Measurements from ENCODE around the gene SIMC1.
"Not testable (repeated sequence)": the region's sequence is repeated elsewhere in the genome, so short reads cannot be mapped to it uniquely, and the experiment has no call there.

The SIMC1 gene

DNA sequence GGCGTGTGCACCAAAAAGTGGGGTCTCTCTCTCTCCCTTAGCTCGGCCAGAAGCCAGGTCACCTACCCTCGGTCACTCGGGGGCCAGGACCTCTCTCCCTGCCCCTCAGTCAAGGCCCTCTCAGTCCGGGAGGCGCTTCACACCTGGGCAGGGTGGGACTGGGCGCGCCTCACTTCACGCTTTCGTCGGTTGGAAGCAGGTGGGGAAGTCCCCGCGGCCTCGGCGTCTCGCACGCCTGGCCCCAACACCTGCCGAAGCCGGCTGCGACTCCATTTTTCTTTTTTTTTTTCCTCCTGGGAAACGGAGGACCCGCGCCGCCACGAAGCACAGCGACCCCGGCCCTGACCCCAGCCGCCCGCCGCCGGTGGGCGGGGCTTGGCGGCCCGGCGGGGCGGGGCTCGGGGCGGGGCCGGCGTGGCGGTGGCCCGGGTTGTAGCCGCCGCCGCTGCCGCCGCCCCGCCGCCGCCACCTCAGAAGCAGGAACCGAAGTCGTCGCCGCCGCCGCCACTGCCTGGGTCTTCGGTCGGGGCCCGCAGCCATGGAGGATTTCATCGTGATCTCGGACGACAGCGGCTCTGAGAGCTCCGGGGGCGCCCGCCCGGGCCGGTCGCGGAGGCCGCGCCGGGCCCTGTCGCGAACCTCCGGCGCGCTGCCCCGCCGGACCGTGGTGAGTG is at the start of gene SIMC1:
Gene SIMC1, plus strand, starts transcription at position 454 of the 674 bp plus-strand sequence. Its CDS starts 85 bp downstream, at position 539.
- DNase-seq, result peak in 1 of 2 experiments; percentile 26

DNA sequence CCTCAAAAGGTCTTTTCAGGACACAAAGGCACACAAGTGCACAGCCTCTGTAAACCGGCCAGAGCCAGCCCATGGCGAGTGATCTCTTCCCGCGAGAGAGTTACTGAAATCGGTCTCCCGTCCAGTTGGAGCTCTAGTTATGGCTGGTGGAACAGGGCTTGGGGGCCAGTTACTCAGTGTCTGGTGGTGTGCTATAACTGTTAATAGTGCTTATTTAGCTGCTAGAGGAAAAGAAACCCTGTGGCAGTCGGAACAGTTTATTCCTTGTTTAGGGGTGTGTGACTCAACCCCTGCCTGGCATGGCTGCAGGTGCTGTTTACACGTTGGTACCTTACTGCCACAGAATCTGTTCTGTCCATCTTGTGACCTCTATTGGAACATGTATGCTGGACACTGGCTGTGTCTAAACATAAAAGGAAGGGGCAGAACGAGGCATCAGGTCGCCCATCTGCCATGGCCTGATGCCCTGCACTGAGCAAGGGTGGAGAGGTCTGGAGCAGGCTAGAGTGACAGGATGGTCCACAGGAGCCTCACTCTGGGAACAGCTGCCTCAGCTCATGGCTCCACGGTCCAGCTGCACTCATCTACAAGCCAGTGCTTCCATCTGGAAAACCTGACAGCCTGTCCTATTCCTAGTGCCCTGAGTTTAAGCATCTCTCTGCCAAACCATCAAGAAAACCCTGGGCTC is 49.6 kb upstream of the SIMC1 start:
- no peak for DNase-seq

DNA sequence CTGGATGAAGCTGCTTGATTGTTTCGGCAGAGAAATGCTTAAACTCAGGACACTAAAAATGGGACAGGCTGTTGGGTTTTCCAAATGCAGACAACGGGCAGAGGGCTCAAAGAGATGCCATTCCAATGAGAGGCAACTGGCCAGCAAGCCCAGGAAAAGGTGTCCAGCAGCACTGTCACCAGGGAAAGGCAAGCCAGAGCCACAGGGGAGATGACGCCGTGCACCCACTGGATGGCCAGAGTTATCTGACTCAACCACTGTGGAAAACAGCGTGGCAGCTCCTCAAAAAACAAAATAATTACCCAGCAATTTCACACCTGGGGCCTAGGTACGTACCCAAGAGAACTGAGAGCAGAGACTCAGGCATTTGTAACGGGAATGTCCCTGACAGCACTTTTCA is 48.4 kb upstream of the SIMC1 start:
- no peak for DNase-seq

DNA sequence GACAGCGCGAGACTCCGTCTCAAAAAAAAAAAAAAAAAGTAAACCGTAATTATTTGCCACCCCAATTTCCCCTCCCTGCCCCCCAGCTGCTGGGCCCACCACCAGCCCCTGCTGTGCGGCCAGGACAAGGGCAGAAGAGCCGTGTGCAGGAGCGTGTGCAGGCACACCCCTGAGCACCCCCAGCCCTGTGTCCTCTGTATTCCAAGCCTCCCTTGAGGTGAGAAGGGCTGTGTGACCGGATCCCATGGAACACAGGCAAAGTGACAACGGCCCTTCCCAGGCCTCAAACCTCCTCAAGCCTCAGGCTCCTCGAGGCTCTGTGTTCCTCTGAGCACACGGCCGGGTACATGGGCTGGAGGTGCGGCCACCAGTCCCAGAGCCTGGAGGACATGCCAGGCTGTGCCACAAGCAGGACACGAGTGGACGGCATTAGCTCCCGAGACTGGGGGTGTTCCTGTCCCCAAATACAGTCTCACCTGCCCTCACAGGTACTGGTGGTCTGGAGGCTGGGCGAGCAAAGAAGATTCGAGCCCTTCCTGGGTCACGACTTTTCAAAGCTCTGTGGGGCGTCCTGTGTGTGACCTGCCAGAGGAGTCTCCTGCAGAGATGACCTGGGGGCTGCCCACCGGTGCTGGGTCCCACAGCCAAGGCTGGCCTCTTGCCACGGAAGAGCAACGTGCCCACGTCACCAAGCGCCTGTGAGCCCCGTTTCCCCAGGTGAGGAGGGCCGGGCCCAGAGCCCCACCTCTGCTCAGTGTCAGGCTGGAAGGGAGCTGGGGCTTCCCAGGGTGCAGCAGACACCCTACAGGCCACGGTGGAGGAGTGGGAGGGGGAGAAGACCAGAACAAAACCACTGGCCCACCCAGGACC is 47.1 kb upstream of the SIMC1 start:
- no peak for DNase-seq

DNA sequence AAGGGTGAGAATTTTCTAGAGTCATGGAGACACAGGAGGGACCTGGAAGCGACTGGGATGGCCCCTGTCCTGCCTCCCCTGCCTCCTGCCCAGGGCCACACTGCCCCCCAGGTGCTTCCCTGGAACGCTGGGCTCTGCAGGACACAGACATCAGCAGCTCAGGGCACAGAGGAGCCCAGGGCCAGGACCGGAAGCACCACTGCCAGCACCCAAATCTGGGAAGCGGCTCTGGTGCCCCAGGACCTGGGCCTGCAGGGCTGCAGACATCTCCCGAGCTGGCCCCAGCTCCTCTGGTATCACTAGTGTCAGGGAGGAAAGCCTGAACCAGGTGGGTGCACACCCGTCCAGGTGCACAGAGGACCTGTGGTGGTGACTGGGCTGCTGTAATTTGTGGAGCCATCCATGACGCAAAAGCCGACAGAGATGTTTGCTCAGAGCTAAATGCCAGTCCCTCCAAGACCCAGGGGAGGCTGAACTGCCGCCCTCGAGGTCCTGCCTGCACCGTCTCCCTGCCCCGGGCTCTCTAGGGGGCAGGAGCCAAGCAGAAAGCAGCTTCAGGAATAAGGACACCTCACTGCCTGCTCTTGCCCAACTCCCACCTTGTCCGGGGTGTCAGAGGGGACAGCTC is 46.0 kb upstream of the SIMC1 start:
- DNase-seq, result no peak

DNA sequence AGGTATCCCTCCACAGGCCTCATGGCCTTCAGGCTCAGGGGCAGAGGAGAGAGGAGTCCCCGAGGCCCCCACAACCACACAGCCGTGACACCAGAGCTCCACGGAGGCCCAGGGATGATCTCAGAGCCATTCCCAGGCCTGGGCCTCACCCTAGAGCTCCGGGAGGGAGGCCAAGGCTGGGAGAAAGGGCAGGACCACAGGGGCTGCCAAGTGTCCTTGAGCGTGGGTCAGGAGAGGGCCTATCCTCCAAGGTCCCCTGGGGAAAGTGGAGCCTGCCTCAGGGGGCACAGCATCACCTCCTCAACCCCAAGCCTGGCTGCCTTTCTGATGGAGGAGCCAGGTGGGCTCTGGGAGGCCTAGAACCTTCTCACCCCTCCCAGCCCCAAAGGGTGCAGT is 45.5 kb upstream of the SIMC1 start:
- not testable (repeated sequence) for DNase-seq

DNA sequence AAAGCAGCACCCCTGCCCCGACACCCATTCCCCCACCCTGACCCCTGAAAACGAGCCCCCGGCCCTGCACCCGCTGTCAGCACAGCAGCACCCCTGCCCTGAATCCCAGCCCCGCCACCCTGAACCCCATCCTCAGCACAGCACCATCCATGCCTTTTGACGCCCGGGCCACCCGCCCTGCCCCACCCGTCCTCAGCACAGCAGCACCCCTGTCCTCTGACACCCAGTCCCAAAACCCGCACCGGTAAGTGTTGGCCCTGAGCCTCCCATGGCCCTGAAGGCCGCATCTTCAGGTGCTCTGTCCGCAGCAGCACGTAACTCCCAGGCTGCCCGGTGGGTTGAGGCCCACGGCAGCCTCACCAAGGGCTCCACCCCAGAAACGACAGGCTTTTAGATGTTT is 44.6 kb upstream of the SIMC1 start:
- DNase-seq, result not testable (repeated sequence)

DNA sequence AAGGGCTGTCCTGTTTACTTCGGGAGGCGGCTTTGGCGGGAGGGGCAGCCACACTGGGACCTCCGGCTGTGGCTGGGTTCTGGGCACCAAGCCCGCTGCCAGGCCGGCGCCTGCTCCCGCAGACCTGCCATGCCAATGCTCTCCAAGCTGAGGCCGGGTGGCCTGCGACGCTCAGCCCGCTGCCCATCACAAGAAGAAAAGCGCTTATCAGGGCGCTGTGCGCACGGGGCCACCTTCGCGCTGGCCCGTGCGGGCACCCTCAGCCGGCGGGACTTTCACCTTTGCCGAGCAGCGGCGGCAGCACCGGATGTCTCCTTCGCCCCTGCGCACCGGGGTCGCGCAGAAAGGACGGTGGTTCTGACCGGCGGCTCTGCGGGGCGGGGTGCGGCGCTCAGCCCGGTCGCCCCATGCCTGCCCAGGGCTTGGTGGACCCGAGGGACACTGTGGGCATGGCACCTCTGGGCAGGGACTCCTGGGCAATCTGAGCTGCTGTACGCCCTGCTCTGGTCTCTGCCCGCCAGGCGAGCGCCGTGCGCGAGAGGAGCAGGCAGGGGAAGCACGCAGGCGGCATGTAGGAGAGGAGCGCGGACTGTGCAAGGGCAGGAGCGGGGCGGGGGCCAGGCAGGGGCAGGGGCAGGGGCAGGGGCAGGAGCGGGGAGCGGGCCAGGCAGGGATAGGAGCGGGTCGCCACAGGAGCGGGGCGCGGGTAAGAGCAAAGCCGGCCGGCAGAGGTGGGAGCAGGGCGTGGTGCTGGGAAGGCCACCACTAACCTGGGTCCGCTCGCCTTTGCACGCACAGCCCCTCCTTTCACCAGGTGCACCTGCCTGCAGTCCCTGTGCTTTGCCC is 43.8 kb upstream of the SIMC1 start:
- not testable (repeated sequence) for DNase-seq

DNA sequence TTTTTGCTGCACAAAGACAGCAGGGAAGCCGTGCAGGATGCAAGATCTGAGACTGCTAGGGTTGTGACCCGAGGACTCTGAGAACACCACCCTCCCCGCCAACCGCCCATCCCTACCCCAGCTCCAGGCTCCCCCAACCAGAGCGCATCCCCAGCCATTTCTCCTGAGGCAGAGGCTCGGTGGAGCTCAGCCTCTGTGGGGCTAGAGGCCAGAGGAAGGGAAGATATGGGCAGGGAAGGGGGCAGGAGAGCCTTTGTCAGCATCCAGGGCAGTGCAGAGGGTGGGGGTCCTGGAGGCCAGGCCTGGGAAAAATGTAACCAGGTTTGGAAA is 43.2 kb upstream of the SIMC1 start:
- not testable (repeated sequence) for DNase-seq

DNA sequence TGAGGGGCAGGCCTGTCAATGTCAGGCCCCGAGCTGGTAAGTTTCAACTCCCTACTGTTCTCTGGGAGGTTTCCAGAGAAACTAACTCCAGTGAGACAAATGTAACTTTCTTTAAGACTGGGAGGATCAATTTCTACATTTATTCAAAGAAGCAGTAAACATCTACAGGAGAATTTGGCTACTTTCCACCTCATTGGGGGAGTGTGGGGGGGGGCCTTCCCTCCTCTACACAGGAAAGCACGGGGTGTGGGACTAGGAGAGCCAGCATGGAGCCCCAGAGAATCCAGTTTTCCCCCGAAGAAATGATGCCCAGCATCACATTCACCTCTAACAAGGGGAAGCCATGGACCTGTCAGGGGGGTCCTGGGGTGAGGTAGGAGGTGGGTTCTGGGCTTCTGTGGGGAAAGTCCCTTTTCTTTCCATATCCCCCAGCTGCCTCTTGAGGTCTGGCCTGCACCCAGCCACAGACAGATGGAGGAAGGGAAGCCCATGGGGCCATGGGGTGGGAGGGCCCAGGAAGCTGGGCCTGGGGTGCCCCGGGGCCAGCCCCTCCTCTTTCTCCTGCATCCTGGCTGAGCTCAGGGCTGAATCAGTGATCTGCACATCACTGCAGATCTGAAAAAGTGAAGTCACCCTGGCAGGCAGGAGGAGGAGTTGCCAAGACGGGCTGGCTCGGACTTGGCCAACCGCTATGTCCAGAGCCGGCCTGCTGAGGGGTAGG is 42.6 kb upstream of the SIMC1 start:
- DNase-seq, result not testable (repeated sequence)

DNA sequence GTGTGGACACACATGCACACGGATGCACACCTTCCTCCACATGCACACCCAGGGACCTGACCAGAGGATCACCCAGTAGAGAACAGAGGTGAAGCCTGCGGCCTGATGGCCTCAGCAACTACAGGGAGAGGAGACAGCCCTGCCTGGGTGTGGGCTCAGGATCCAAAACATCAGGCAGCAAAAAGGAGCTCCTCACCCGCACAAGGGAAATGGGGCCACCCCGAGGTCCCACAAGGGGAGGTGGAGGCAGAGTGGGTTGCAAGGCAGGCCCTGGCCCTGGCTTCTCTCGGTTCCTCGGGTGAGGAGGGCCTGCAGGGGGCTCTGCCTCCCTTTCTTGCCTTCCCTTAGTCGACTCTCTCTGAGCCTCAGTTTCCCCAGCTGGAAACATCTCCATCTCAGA is 41.4 kb upstream of the SIMC1 start:
- DNase-seq, result not testable (repeated sequence)

DNA sequence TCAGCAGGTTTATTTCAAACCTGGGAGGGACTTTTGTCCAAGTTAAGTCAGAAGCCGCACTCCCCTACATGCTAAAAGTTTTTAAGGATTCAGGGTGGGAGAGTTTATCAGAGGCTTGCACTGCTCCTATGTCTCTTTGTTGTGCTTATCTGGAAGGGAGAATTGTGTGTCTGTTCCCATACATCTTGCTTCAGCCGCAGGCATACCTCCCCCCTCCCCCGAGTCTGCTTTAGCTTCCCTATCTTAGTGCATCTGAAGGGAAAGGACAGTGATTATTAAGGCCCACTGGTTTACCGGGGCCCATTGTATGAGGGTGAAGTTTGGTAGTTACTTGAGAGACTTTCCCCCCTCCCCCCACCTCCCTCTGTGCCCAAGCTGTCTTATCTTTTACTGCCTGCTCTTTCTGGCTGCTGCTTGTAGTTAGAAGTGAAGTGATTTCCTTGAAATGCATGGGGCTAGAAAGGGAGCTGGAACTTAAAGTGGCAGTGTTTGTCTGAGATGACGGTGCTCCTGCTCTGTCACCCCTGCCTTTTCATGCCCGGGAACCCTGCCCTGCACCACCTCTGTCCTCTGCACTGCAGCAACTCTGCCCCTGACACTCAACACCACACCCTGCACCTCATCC is 40.9 kb upstream of the SIMC1 start:
- DNase-seq, result not testable (repeated sequence)

DNA sequence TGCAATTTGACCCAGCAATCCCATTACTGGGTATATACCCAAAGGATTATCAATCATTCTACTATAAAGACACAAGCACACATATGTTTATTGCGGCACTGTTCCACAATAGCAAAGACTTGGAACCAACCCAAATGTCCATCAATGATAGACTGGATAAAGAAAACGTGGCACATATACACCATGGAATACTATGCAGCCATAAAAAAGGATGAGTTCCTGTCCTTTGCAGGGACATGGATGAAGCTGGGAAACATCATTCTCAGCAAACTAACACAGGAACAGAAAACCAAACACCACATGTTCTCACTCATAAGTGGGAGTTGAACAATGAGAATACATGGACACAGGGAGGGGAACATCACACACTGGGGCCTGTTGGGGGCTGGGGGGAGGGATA is 39.9 kb upstream of the SIMC1 start:
- not testable (repeated sequence) for DNase-seq

DNA sequence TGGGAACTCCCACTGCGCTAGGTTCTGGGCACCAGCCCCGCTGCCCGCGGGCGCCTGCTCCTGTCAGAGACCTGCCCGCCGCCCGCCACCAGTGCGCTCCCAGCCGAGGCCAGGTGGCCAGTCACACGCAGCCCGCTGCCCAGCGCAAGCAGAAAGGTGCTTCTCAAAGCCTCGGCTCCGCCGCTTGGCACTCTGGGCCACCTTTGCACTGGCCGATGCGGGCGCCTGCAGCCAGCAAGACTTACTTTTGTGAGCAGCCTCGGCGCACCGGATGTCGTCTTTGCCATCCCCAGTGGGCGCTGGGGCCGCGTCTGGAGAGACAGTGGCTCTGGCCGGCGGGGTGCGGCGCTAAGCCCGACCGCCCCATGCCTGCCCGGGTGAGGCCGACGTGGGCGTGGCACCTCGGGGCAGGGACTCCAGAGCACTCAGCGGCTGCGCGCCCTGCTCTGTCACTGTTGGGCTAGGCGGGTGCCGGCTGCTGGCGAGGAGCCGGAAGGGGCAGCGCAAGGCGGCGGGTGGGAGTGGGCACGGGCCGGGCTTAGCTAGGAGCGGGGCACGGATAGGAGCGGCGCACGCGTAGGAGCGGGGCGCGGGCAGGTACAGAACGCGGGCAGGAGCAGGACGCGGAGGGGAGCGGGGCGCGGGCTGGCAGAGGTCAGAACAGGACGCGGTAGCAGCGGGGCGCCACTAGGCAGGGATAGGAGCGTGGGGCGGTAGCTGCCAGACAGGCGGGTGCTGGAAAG is 39.1 kb upstream of the SIMC1 start:
- DNase-seq, result not testable (repeated sequence)

DNA sequence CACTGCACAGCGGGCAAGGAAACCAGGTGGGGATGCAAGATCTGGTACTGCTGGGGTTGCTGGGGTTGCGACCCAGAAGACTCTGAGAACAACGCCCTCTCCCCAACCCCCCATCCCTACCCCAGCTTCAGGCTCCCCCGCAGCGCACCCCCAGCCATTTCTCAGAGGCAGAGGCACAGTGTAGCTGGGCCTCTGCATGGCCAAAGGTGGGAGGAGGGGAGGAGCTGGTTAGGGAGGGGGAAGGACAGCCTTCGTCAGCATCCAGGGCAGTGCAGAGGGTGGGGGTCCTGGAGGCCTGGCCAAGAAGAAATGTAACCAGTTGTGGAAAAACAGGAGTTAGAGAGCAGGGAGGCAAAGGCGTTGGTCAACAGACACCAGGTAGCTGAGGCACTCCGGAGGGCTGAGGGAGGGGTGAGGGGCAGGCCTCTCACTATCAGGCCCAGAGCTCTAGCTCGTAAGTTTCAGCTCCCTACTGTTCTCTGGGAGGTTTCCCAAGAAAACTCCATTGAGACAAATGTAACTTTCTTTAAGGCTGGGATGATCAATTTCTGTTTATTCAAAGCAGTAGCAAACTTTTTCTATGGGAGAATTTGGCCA is 38.3 kb upstream of the SIMC1 start:
- DNase-seq, result not testable (repeated sequence)

DNA sequence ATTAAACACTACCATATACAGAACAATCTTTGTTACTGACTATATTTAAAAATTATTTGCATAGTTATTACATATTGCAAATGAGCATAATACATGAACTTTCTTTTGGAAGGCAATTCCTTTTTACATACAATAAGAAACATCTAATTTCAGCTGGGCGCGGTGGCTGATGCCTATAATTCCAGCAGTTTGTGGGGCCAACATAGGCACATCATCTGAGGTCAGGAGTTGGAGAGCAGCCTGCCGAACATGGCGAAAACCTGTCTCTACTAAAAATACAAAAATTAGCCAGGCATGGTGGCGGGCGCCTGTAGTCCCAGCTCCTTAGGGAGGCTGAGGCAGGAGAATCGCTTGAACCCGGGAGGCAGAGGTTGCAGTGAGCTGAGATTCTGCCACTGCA is 36.4 kb upstream of the SIMC1 start:
- no peak for DNase-seq

DNA sequence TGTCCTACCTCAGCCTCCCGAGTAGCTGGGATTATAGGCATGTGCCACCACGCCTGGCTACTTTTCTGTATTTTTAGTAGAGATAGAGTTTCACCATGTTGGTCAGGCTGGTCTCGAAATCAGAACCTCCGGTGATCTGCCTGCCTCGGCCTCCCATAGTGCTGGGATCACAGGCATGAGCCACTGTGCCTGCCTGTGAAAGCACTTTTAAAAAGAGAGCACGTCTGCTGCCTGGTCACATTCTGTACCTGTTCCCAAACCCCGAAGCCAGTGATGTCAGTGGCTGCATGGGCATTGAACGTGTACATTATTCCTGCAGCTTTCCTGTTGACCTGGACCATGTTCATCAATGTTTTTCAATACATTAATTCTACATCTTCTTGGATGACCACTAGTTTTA is 35.1 kb upstream of the SIMC1 start:
- no peak for DNase-seq

DNA sequence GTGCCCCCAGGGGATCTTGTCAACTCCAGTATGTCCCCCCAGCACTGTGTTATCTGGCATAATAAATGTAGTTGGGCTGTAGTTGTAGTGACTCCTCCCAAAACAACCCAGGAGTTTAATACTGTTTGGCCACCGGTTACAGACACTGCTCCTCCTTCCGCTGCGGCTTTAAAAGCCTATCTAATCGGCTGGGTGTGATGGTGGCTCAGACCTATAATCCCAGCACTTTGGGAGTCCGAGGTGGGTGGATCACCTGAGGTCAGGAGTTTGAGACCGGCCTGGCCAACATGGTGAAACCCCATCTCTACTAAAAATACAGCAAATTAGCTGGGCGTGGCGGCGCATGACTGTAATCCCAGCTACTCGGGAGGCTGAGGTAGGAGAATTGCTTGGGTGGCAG is 34.7 kb upstream of the SIMC1 start:
- not testable (repeated sequence) for DNase-seq

DNA sequence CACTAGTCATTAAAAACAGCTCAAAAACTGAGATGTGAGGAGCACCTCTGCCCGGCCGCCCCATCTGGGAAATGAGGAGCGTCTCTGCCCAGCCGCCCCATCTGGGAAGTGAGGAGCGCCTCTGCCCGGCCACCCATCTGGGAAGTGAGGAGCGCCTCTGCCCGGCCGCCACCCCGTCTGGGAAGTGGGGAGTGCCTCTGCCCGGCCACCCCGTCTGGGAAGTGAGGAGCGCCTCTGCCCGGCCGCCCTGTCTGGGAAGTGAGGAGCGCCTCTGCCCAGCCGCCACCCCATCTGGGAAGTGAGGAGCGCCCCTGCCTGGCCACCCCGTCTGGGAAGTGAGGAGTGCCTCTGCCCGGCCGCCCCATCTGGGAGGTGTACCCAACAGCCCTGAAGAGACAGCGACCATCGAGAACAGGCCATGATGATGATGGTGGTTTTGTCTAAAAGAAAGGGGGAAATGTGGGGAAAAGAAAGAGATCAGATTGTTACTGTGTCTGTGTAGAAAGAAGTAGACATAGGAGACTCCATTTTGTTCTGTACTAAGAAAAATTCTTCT is 23.7 kb upstream of the SIMC1 start:
- not testable (repeated sequence) for DNase-seq
